GM04503 (cell line): ENCODE data around the gene CHST15.
"Not testable (repeated sequence)": the region's sequence is repeated elsewhere in the genome, so short reads cannot be mapped to it uniquely, and the experiment has no call there.

Source experiments
- DNase-seq: peaks from one replicate; pipeline ENCODE4 v3.0.0-alpha.2; 2012; ENCODE audit warnings: low read depth

Gene CHST15

DNA sequence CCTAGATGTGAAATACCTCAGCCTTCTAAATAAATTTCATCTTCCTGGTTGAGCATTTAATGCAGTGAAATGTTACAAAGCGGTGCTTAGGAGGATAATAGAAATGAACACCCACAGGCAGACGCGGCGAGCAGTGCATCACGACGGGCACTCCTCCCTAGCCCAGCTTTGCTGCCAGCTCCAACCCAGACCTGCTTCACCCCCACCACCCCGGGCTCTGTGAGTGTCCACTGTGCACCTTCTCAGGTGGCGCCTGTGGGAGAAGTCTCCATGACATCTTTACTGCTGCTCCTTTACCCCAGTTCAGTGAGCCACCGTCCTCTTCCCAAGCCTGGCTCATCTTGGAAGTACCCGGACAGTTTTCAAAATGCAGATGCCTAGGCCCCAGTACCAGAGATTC, 5.2 kb upstream of the CHST15 start:
- DNase-seq: no peak

DNA sequence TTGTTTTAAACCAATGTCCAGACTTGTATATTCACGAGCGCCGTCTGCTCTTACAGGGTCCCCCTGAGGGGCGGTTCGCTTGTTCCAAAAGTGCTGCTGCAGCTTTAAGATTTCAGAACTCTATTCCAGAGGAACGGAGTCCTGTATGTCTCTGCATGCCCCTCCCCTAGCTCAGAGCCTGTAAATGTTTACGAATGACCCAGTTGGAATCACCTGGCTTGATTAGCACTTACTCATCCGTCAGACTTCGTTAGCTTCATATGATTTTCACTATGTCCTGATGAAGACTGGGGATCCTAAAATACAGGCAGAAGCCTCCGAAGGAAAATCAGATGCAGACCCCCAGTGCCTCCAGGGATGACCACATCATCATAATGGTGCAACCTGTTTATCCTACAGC, 4.5 kb upstream of the CHST15 start:
- no peak for DNase-seq

DNA sequence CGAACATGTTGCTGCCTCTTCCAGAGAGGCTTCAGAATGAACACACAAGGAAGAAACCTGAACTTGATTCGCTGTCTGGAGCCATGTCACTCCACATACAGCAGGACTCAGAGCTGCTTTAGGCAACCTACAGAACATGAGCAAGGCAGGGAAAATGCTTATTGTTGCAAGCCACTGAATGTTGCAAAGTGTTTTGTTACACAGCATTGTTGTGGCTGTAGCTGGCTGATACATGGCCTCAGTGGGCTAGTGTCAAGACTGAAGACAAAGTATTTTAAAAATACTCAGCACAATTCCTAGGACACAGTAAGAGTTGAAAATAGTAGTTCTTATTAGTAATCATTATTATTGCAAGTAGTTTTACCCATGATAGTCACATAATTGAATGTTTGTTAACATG, 3.1 kb upstream of the CHST15 start:
- DNase-seq: no peak

DNA sequence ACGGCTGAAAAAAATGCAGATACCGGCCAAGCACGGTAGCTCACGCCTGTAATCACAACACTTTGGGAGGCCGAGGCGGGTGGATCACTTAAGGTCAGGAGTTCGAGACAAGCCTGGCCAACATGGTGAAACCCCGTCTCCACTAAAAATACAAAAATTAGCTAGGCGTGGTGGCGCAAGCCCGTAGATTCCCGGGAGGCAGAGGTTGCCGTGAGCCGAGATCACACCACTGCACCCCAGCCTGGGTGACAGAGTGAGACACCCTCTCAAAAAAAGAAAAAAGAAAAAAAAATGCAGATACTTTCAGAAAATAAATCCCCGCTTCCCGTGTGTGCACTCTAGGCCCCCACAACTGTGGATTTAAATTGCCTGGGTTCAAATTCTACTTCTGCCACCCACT, 2.4 kb upstream of the CHST15 start:
- not testable (repeated sequence) for DNase-seq

DNA sequence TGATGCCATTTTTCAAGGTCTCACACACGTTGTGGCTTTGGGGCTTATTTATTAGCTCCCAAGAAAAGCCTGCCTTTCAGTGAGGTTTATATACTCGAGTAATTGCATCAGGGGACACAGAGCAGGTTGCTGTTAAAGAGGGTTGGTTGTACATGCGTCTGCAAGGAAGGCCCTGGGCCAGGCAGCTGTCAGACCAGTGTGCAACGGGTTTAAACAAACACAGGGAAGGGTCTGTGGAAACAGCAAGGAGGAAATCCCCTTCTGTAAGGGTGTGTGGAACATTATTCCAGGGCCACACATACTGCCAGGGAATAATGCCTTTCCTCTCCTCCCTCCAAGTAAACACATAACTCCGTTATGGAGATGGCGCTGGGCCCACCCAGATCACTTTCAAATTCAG, 1.7 kb upstream of the CHST15 start:
- no peak for DNase-seq

- no peak for DNase-seq
Measured at GRCh38 chr10:124094419-124094785, 1.0 kb upstream of the CHST15 start.

GRCh38 chr10:124093774-124094418, 498 bp upstream of the CHST15 start:
- not testable (repeated sequence) for DNase-seq

DNA sequence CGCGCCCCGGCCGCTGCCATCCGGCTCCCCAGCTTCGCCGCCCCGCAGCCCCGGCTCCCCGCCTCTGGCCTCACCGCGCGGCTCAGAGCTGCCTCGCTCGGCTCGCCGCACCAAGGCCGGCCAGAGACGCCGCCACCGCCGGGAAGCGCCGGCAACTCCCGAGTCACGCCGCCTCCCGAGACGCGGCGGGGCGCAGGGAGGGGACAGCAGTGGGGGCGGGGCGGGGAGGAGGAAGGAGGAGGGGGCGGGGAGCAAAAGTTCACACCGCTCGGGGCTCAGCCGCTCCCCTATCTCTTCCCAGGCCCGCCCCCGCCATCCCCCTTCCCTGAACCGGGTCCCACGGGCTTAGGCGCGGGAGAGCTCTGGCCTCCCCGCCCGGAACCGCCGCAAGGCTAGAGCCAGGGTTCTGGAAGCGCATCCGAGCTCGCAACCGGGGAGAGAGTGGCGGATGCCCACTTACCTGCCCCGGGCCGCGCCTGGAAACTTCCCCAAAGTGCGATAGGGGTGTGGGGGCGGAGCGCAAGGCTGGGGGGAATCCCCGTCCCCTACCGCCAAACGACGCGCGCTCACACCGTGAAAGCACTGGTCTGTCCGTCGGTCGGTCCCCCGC, 1.0 kb downstream of the CHST15 start:
- no peak for DNase-seq

DNA sequence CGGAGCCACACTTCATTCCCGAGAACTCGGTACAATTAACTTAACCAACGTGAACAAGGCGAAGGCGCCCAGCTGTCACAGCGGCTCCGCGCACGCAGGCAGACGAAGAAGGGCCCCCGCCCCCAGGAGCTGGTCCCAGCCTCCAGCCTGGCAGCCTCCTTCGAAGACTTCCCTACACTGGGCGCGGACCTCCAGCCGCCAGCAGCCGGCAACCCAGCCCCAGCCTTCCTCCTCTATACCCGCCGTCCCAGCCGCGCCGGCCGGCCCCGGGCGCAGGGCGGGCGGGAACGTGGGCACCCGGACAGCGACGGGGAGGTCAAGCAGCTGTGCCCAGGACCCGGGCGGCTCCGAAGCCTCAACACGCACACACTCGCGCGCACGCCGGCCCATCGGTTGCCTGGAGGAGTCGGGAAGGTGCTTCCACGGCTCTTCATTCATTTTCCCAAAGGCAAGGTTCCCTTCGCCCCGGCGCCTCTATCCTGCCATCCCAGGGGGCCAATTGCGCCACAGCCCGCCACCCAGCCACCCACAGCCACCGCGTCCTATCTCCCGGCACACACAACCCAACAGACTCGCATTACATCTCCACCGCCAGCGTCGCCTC, 1.6 kb downstream of the CHST15 start:
- DNase-seq: no peak

DNA sequence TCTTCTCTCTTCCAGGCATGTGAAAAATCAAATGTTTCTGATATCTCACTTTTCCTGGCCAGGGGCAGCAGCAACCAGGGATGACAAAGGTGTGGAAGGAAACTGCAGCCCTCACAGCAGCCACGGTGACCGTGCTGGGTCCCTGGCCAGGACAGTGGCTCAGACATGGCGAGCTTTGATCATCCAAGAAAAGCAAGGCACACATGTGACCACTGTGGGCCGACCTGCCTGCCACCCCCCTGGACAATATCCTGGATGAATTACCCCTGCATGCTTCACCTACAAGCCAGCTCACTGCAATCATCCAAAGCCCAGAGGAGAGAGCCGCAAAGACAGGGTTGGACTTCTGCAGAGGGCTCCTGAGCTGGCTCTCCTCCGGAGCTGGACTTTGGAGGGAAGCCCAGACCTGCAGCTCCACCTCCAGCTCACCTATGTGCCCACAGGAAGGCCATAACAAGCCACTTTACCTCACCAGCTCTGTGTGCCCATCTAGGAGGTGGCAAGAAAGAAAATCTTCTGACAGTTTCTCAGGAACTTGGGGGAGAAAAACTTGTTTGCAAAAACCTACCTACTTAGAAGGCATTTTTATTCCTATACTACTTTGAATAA, 2.7 kb downstream of the CHST15 start:
- no peak for DNase-seq

DNA sequence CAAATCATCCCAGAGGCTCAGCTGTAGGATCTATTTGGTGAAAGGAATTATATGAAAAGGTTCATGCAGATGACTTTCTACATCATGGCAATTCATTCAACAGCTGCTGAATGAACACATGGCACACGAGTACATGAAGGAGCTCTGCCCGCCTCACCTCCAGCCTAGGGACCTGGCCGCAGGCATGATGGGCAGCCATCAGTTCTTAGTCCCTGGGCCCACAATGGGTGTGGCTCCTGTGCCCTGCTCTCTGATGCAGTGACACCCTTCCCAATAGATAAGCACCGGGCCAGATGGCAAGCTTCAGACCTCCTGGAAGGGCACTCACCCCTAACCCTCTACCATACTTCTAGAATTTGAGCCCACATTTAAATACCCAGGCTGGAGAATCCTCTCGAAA, 3.5 kb downstream of the CHST15 start:
- DNase-seq: no peak

DNA sequence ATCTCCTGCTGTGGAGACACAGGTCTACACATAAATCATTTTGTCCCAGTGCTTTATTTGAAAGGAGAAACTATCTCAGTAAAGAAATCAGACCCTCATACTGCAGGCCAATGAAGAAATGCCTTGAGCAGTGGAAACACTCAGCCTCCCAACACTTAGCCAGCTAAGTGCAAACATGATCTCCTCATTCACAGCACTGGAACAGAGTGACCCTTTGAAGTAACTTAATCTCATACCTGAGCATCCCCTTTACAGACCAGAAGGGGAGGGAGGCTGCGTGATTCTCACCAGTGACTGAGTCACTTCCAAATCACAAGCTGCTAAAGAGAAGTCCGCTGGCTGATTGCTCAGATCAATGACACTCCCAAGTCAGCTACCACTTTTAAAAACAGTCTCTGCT, 4.5 kb downstream of the CHST15 start:
- DNase-seq: no peak

- DNase-seq: no peak
Measured at GRCh38 chr10:124087672-124088634, 5.4 kb downstream of the CHST15 start.

DNA sequence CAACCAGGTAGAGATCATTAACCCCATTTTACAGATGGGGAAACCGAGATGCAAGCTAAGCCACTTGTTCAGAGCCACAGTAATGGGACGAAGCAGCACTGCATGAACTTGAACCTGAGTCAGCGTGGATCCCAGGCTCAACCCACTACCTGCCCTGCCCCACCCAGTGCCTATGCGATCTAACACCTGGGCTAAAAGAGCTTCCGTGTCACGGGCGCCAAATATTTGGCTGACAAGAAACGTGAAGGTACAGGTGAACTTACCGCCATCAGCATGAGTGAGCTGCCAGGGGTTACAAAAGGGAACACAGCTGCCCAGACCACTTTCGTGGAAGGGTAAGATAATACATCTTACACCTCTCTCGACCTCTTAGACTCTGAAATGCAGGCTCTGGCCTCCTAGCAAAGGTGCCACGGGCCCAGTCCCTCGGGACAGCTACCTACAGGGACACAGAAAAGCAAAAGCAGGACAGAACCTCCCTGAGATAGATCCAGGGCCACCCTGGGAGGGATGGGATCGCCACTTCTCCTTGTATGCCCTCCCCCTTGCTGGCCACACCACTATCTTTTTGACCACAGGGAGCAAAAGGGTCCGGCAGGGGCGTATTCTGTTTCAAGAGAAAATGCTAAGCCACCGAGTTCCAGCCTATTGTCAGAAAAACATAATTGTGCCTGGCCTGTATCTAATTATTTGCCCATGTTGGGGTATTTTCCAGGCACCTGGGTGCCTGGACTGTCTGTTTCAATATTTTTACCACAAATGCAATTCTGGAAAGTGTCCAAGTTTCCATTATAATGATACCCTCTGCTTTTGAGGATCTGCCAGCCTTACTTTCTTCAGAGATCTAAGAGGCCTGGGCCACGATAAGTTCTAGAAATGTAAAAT, 6.4 kb downstream of the CHST15 start:
- DNase-seq: no peak

GRCh38 chr10:124086097-124086710, 7.2 kb downstream of the CHST15 start:
- no peak for DNase-seq

DNA sequence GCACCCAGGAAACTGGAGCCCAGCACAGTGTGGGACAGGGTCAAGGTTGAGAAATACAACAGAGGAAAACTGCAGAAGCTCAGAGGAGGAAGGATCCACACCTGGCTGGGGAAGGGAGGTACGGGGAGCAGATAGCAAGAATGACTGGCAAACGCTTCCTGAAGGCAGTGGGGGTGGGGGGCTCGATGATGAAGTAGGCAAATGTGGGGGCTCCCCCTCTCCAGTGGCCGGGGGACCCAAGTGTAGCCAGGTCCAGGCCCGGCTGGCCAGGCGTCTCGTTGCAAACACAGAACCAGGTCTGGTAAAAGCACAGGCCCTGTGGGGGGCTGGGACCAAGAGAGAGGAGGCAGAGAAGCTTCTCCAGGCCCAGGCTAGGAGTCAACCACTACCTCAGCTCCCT, 7.7 kb downstream of the CHST15 start:
- no peak for DNase-seq

- DNase-seq: no peak
Measured at GRCh38 chr10:124084708-124085107, 8.7 kb downstream of the CHST15 start.

GRCh38 chr10:124083740-124084397, 9.5 kb downstream of the CHST15 start:
- DNase-seq: no peak

- DNase-seq: no peak
Measured at GRCh38 chr10:124083047-124083739, 10.2 kb downstream of the CHST15 start.

DNA sequence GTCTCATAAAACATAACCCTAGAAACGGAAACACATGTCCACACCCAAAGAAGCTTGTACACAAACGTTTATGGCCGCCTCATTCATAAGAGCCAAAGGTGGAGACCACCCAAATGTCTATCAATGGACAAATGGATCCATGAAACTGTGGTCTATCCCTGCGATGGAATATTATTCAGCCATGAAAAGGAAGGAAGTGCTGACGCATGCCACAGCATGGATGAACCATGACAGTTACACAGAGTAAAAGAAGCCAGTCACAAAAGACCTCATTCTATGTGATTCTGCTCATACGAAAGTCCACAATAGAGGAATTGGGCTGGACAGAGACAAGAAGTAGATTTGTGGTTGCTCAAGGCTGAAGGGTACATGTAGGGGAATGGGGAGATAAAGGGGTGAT, 10.8 kb downstream of the CHST15 start:
- no peak for DNase-seq
